Peyer's patch (tissue), 4 donors: ENCODE data around the gene NBDY.

Source experiments
- CTCF ChIP-seq, 6 experiments: fragments of 450-650 bp in 4 of 6; fragments of 200-600 bp in 2 of 6; sonication (generic) in 1 of 6; IDR thresholded peaks; one replicate each; pipeline ENCODE4 v1.5.1; 2017 to 2019; ENCODE audit warnings: antibody characterized with exemption in 6 of 6, mild to moderate bottlenecking in 3 of 6, moderate library complexity in 1 of 6
- POLR2A ChIP-seq, 2 donors: fragments of 450-650 bp; IDR thresholded peaks; one replicate each; pipeline ENCODE4 v1.5.1; 2017; ENCODE audit warnings: antibody characterized with exemption in 2 of 2, mild to moderate bottlenecking in 2 of 2, moderate library complexity in 2 of 2

GRCh38 chrX:56790778-56791177, 61.7 kb downstream of the NBDY start:
- no peak for TF ChIP-seq POLR2A (IDR thresholded peaks at IDR 0.05)
- TF ChIP-seq CTCF (IDR thresholded peaks at IDR 0.05): no peak
